TTC549 (cell line): Measurements from ENCODE around the gene RIMBP2.

Experiments used
- FAIRE-seq: peaks from 2 replicates; lab custom pipeline; 2012; peaks lifted over from hg19 to GRCh38; lab: Jason Lieb, UNC

RIMBP2 gene

DNA sequence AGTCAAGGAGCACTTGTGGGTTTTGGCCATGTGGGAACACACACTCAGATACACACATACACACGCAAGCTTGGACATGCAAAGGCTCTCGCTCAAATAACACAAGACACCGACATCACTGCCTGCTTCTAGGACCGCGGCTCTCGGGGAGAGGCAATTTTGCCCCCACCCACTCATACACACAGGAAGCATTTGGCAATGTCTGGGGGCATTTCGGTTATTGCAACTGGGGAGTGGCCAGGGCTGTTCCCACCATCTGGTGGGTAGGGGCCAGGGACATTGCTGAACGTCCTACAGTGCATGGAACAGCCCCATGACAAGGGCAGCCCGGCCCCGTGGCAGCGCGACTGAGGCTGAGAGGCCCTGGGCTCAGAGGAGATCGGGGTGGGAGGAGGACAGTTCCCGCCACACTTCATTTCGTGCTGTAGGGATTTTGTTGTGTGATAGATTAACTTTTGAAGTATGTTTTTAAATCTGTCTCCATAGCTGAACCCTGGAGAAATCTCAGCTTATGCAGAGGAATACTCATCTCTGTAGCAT is 35.6 kb downstream of the RIMBP2 start:
- FAIRE-seq = no peak

- FAIRE-seq = no peak
Observed at GRCh38 chr12:130677957-130678558, 38.0 kb downstream of the RIMBP2 start.

GRCh38 chr12:130675791-130676190 is 40.3 kb downstream of the RIMBP2 start:
- no peak for FAIRE-seq

- FAIRE-seq = no peak
Observed at GRCh38 chr12:130675121-130675520, 41.0 kb downstream of the RIMBP2 start.

GRCh38 chr12:130674676-130675075 is 41.4 kb downstream of the RIMBP2 start:
- no peak for FAIRE-seq

GRCh38 chr12:130673036-130673705 is 42.9 kb downstream of the RIMBP2 start:
- no peak for FAIRE-seq

GRCh38 chr12:130672089-130672820 is 43.8 kb downstream of the RIMBP2 start:
- FAIRE-seq = no peak

GRCh38 chr12:130671556-130671955 is 44.5 kb downstream of the RIMBP2 start:
- FAIRE-seq = no peak

- no peak for FAIRE-seq
Observed at GRCh38 chr12:130669797-130670196, 46.3 kb downstream of the RIMBP2 start.

DNA sequence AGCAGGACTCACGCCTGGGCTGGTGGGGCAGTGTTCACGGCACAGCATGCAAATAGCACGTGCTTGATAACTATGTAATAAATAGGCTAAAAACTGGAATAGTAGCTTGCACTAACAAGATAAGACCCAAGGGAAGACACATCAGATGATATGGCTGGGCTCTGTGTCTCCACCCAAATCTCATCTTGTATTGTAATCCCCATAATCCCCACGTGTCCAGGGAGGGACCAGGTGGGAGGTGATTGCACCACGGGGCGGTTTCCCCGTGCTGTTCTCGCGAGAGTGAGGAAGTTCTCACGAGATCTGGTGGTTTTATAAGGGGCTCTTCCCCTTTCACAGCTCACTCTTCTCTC is 46.9 kb downstream of the RIMBP2 start:
- no peak for FAIRE-seq

- no peak for FAIRE-seq
Observed at GRCh38 chr12:130668286-130669204, 47.6 kb downstream of the RIMBP2 start.

DNA sequence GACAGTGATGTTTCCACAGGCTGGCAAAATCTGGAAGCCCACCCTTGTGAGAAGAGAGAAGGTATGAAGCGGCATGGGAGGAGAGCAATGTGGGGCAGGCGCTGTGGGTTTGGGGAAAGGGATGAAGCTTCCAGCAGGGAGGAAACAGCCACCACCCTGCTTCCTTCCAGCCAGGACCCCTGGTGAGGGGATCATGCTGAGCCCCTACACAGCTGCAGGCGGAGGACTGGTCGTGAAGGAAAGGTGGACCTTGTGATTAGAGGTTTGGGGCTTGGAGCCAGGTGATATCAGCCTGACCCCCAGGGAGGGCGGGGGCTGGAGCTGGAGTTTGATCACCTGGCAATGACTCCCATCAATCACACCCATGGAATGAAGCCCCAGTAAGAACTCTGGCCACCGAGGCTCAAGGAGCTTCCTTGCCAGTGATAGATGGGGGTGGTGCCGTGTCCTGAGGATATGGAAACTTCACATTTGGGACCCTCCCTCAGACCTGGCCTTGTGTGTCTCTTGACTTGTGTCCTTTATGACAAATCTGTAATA is 48.6 kb downstream of the RIMBP2 start:
- FAIRE-seq = no peak

- no peak for FAIRE-seq
Observed at GRCh38 chr12:130666645-130667044, 49.5 kb downstream of the RIMBP2 start.

DNA sequence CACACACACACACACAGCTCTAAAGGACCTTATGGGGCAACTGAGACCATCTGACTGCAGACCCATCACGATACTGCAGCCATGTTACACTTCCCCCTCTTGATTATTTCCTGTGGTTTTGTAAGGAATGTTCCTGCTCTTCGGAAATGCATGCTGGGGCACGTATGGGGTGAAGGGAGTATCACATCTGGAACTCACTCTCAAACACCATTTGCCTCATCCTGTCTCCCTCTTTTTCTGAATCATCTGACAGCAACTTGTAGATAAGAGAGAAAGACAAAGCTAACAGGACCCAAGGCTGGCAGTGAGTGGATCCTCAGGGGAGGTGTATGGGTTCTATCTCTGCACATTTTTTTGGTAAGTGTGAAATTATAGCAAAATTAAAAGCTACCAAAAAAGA is 50.3 kb downstream of the RIMBP2 start:
- no peak for FAIRE-seq

GRCh38 chr12:130664772-130665171 is 51.3 kb downstream of the RIMBP2 start:
- FAIRE-seq = no peak

- no peak for FAIRE-seq
Observed at GRCh38 chr12:130664252-130664651, 51.8 kb downstream of the RIMBP2 start.

DNA sequence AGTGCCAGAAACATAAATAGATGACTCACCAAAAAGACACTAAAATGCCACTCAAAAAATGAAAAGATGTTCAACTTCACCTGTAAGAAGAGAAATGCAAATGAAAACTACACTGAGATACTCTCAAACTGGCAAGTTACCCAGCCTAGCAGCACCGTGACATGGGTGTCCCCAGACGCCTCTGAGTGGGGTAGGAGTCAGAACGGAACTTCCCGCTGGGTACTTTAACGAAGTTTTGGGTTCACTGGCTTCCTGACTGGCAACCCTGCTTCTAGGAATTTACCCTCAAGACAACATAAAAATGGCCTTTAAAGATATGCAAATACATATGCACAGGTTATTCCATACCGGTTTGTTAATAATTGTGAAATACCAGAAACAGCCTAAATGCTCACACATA is 52.6 kb downstream of the RIMBP2 start:
- FAIRE-seq = no peak

DNA sequence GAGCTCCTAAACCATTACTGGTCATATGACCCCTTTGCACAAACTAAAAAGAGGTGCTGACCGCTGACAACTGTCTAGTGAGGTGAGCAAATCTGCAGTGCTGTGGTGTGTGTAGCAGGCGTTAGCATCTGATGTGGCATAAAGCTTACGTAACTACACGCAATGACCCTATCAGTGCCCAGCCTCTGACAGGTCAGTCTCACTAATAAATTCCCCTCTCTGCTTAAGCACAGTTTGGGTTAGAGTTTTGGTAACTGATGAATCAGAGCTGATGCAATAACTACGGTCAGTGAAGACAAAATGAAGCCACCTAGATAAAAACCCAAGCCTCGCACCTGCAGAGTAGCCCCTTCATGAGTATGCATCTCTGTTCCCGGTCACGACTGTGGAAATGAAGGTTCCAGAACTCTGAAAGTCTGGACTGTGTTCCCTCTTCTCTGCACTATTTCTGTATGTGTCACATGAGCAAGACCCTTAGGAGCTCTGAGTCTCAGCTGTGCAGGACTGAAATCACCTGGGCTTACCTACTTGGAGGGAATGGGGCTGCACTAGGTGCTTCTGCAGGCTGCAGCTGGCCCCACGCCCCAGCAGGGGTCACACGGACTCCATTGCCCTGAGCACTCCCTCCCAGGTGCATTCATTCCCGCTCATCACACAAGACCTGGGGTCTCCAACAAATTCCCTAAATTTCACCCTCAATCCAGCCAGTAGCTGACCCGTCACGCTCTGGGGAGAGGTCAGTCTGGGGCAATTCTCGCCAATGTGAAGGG is 54.4 kb downstream of the RIMBP2 start:
- FAIRE-seq = no peak

DNA sequence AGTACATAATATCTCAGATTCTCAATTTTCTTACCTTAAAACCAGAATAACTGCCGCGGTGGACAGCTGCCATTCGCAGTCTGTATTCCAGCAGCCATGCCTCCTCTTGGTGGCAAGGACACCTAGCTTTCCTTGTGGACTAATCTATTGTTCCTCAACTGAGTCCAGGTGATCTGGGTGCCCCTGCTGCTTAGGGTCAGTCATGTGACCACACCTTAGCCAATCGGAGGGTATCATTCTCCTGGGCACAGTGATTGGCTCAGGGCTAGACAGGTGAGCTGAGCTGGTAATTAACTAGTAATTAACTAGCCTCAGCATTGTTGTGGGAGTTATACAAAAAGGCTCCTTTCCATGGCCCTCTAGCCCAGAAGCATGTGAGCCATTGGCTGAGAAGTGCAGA is 55.0 kb downstream of the RIMBP2 start:
- no peak for FAIRE-seq

DNA sequence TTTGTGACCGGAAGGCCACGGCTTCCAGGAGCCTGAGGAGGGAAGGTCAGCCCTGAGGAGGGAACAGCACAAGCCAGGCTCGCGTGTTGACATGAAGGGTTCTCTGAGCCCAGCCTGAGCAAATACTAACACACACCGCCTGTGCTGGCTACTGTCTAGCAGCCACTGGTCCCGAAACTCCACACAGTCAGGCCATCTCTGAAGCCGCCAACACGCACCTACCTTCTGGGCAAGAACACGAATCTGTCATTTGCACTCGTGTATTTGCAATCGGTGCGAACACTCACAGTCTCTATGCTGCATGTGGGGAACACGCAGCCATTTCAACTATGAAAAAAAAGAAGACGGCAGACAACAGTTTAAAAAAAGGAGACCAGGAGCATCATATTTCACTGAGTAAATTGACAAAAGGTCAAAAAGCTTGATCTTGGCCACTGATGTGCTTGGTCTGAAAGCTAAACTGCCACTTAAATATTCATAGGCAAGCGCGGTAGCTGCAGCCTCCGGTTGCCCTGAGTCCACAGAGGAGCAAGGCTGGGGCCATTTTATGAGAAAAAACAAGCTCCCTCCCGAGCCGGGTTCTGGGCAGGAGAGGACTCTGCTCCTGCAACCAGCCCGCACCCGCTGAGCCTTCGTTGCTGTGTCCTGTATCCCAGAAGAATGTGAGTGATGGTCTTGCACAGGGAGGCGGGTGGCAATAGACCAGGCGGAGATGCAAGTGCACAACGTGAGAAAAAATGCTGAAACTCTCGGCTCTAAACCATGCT is 57.8 kb downstream of the RIMBP2 start:
- FAIRE-seq = no peak

- no peak for FAIRE-seq
Observed at GRCh38 chr12:130656411-130656810, 59.7 kb downstream of the RIMBP2 start.
